A673 (cell line): ENCODE results near the gene DCLK1. TPM values are rescaled to one million over a fixed set of nuclear protein-coding genes. Genes with fewer than 3 reads are reported as not detected.

Experiments
- BruUV-seq: library from RNA; stranded (reverse); fragments of 400-500 nt; replicated peaks from 2 replicates; lab custom pipeline; 2021; lab: Mats Ljungman, UMichigan
- CTCF ChIA-PET: fragments of 300-600 bp; sonication (Branson Sonifier 250); formaldehyde crosslinking; loops from one replicate; lab custom pipeline; 2022; ENCODE audit warnings: antibody characterized with exemption; lab: Charles Lee
- POLR2A ChIA-PET: fragments of 300-600 bp; sonication (Branson Sonifier 250); formaldehyde crosslinking; loops from one replicate; lab custom pipeline; 2022; ENCODE audit warnings: antibody characterized with exemption; ENCODE audit not compliant: low non-redundant PET; lab: Charles Lee
- DNase-seq: peaks from one replicate; pipeline ENCODE4 v3.0.0-alpha.2; 2015; ENCODE audit warnings: low spot score
- H3K27ac ChIP-seq: fragments of 200-600 bp; sonication (generic); 2 replicates; pipeline ENCODE4 v1.5.1; 2016; ENCODE audit warnings: mixed run types, low read depth, mild to moderate bottlenecking, mixed read lengths, antibody characterized with exemption, low read length; ENCODE audit not compliant: poor library complexity, severe bottlenecking
- H3K27me3 ChIP-seq: fragments of 200-600 bp; sonication (generic); replicated peaks from 2 replicates; pipeline ENCODE4 v1.6.1; 2017; ENCODE audit warnings: mixed run types, low read depth, mild to moderate bottlenecking, mixed read lengths, antibody characterized with exemption, low read length; ENCODE audit not compliant: insufficient read depth, poor library complexity
- H3K36me3 ChIP-seq: fragments of 200-600 bp; sonication (generic); 2 replicates; pipeline ENCODE4 v1.6.1; 2016; ENCODE audit warnings: mixed run types, mild to moderate bottlenecking, mixed read lengths, antibody characterized with exemption, low read length; ENCODE audit not compliant: insufficient read depth, poor library complexity, severe bottlenecking
- H3K4me1 ChIP-seq: fragments of 200-600 bp; sonication (generic); 2 replicates; pipeline ENCODE4 v1.6.1; 2017; ENCODE audit warnings: mixed run types, mild to moderate bottlenecking, mixed read lengths, antibody characterized with exemption, low read length; ENCODE audit not compliant: insufficient read depth, poor library complexity, severe bottlenecking
- H3K4me3 ChIP-seq: fragments of 200-600 bp; sonication (generic); 2 replicates; pipeline ENCODE4 v1.5.1; 2016; ENCODE audit warnings: low read depth, mixed run types, mild to moderate bottlenecking, mixed read lengths, low read length; ENCODE audit not compliant: poor library complexity, severe bottlenecking
- H3K9me3 ChIP-seq: fragments of 200-600 bp; sonication (generic); 2 replicates; pipeline ENCODE4 v1.6.1; 2016; ENCODE audit warnings: mixed run types, low read depth, mild to moderate bottlenecking, mixed read lengths, antibody characterized with exemption, low read length; ENCODE audit not compliant: poor library complexity, severe bottlenecking
- EZH2 ChIP-seq: fragments of 200-600 bp; sonication (generic); IDR thresholded peaks from 2 replicates; pipeline ENCODE4 v1.6.1; 2017; ENCODE audit warnings: borderline replicate concordance, low read depth, mild to moderate bottlenecking, mixed read lengths, antibody characterized with exemption, low read length; ENCODE audit not compliant: poor library complexity, severe bottlenecking
- intact Hi-C: fragments of 100-400 bp; cut with micrococcal nuclease; formaldehyde crosslinking; loops from one replicate; pipeline ENCODE4 v1.10.0; 2022; ENCODE audit not compliant: unreplicated experiment
- total RNA-seq: library from RNA; stranded (reverse); gene quantifications from 2 replicates; pipeline ENCODE4 v1.2.3, GENCODE V29; 2021
- TF ChIP-seq, protein P1 (sequence below): fragments of 300-800, 200-600 bp; sonication (generic); conservative IDR thresholded peaks from 2 replicates; pipeline ENCODE4 v1.5.1; 2017; ENCODE audit warnings: low read depth, mild to moderate bottlenecking, antibody characterized with exemption, low read length, moderate library complexity, mixed read lengths

Gene DCLK1
- total RNA-seq, 1 experiment from 2014 or later = 11.2 TPM

DNA sequence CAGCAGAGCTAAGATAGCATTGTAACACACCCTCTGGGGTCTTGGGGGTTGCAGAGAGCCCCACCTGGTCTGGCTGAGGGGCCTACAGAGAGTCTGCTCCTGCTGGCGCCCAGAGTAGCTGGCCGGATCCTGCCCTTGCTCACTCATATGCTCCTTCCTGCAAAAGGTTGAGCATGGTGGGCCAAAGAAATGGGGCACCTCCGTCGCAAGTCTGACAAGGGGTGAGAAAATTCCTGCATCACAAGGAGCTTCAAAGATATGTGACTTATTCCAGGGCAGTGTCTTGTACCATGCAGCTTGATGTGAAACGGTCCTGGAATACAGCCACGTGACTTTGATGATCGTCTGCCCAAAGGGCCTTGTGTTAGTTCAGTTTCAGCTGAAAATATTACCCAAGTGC, 218.3 kb downstream of the DCLK1 start:
- no peak for DNase-seq
- H3K9me3 ChIP-seq = no peaks in the 10 kb centered on the region
- no peaks in the 10 kb centered on the region for H3K27me3 ChIP-seq
- intact Hi-C loops = no loop called here
- TF ChIP-seq, protein P1, sequence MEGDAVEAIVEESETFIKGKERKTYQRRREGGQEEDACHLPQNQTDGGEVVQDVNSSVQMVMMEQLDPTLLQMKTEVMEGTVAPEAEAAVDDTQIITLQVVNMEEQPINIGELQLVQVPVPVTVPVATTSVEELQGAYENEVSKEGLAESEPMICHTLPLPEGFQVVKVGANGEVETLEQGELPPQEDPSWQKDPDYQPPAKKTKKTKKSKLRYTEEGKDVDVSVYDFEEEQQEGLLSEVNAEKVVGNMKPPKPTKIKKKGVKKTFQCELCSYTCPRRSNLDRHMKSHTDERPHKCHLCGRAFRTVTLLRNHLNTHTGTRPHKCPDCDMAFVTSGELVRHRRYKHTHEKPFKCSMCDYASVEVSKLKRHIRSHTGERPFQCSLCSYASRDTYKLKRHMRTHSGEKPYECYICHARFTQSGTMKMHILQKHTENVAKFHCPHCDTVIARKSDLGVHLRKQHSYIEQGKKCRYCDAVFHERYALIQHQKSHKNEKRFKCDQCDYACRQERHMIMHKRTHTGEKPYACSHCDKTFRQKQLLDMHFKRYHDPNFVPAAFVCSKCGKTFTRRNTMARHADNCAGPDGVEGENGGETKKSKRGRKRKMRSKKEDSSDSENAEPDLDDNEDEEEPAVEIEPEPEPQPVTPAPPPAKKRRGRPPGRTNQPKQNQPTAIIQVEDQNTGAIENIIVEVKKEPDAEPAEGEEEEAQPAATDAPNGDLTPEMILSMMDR = no peak
- TF ChIP-seq EZH2 = no peak
- no peak overlapping the region for H3K27ac ChIP-seq
- ChIA-PET POLR2A (no interaction called here), CTCF (no interaction called here)
- no peak overlapping the region for H3K4me3 ChIP-seq
- no TSS peak for BruUV-seq
- H3K36me3 ChIP-seq = no peaks in the 10 kb centered on the region
- H3K4me1 ChIP-seq = peaks cover 6% of the 10 kb centered on the region

GRCh38 chr13:35909837-35910540, 221.2 kb downstream of the DCLK1 start:
- no peaks in the 10 kb centered on the region for H3K4me1 ChIP-seq
- no peak overlapping the region for H3K27ac ChIP-seq
- ChIA-PET CTCF (no interaction called here), POLR2A (no interaction called here)
- no peak overlapping the region for H3K4me3 ChIP-seq
- TF ChIP-seq EZH2 = no peak
- TF ChIP-seq, protein P1 = no peak
- H3K36me3 ChIP-seq = no peaks in the 10 kb centered on the region
- no peak for DNase-seq
- no peaks in the 10 kb centered on the region for H3K27me3 ChIP-seq
- intact Hi-C loops = no loop called here
- H3K9me3 ChIP-seq = no peaks in the 10 kb centered on the region
- BruUV-seq = no TSS peak

DNA sequence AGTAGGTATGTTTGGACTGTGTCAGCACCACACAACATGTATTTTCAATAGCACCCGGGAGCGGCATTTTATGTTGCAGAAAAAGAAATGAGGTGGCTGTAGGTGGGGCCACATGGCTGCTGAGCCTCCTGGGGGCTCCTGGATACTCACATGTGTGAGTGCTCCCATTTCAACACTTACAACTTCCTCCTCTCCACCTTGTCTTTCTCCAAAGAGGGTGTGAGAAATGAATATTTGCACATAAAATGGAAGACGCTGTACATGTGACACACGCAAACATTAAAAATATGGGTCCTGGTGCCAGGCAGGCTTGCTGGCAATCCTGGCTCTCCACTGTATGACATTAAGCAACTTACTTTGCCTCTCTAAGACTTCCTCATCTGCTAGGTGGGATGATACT, 222.1 kb downstream of the DCLK1 start:
- no TSS peak for BruUV-seq
- ChIA-PET POLR2A (no interaction called here), CTCF (no interaction called here)
- H3K4me3 ChIP-seq = no peak overlapping the region
- H3K27me3 ChIP-seq = no peaks in the 10 kb centered on the region
- H3K4me1 ChIP-seq = no peaks in the 10 kb centered on the region
- intact Hi-C loops = no loop called here
- TF ChIP-seq, protein P1 = no peak
- no peak for TF ChIP-seq EZH2
- H3K9me3 ChIP-seq = no peaks in the 10 kb centered on the region
- no peak for DNase-seq
- no peak overlapping the region for H3K27ac ChIP-seq
- no peaks in the 10 kb centered on the region for H3K36me3 ChIP-seq
